Vagina (tissue), 2 donors: ENCODE data around the gene MLH3.

Source experiments
- POLR2AphosphoS5 ChIP-seq, 2 donors: sonication (generic); formaldehyde crosslinking; IDR thresholded peaks; one replicate each; pipeline ENCODE4 v1.9.0; 2017; ENCODE audit warnings: antibody characterized with exemption in 2 of 2, mild to moderate bottlenecking in 2 of 2, low read depth in 1 of 2; ENCODE audit not compliant: insufficient read depth in 1 of 2
- TF ChIP-seq, protein P1 (sequence below), 3 experiments: fragments of 450-650 bp in 2 of 3; fragments of 200-600 bp in 1 of 3; sonication (generic) in 1 of 3; IDR thresholded peaks; one replicate each; pipeline ENCODE4 v1.5.1; 2017 to 2019; ENCODE audit warnings: antibody characterized with exemption in 3 of 3, mild to moderate bottlenecking in 2 of 3, moderate library complexity in 2 of 3

DNA sequence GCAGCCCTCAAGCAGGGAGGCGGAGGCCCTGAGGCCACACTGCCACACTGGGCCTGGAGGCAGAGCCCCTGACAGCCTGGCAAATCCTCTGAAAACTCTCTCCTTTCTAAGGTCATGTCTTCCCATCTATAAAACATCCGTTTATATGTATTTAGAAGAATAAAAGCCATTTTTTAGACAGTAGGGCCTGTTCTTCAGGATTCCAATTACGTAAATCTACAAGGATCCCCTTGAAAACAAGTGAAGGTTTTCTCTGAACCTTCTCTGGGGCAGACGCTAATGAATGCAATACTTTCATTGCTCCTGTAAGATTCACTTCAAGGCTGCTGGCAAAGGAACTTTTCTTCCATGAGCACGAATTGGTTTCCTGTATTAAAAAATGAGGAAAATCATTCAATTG lies 35.8 kb downstream of the MLH3 start:
- no peak for TF ChIP-seq POLR2AphosphoS5 (IDR thresholded peaks at IDR 0.05; ENCODE audit: insufficient read depth in 1 of 2, low read depth in 1 of 2)
- TF ChIP-seq, protein P1, sequence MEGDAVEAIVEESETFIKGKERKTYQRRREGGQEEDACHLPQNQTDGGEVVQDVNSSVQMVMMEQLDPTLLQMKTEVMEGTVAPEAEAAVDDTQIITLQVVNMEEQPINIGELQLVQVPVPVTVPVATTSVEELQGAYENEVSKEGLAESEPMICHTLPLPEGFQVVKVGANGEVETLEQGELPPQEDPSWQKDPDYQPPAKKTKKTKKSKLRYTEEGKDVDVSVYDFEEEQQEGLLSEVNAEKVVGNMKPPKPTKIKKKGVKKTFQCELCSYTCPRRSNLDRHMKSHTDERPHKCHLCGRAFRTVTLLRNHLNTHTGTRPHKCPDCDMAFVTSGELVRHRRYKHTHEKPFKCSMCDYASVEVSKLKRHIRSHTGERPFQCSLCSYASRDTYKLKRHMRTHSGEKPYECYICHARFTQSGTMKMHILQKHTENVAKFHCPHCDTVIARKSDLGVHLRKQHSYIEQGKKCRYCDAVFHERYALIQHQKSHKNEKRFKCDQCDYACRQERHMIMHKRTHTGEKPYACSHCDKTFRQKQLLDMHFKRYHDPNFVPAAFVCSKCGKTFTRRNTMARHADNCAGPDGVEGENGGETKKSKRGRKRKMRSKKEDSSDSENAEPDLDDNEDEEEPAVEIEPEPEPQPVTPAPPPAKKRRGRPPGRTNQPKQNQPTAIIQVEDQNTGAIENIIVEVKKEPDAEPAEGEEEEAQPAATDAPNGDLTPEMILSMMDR (IDR thresholded peaks at IDR 0.05), result no peak
